Kidney capillary endothelial cell (primary cell): Measurements from ENCODE around the gene XPNPEP1.

Experiments used
- DNase-seq: peaks from one replicate; pipeline ENCODE4 v3.0.0-alpha.2; 2018; ENCODE audit warnings: low spot score

XPNPEP1 gene

GRCh38 chr10:109863775-109864174 is 59.5 kb downstream of the XPNPEP1 start:
- no peak for DNase-seq

GRCh38 chr10:109862738-109863137 is 60.6 kb downstream of the XPNPEP1 start:
- DNase-seq: no peak

- DNase-seq: no peak
Observed at GRCh38 chr10:109862041-109862440, 61.3 kb downstream of the XPNPEP1 start.

DNA sequence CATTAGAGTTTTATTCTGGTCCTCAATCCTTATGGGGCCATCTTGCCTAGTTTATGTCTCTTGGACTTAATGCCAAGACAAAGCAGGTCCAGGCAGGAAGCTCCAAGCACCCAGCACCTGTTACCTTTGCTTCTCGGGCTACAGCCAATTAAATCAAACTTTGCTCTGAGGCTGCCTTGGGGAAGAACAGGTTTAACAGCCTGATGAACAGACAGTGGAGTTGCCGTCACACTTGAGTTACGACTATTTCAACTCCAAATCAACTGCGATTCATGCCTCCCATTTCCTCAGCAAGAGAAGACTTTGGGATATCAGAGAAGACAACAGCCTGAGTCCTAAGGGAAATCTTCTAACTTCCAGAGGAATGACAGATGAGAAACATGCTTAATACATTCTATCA is 62.2 kb downstream of the XPNPEP1 start:
- no peak for DNase-seq

DNA sequence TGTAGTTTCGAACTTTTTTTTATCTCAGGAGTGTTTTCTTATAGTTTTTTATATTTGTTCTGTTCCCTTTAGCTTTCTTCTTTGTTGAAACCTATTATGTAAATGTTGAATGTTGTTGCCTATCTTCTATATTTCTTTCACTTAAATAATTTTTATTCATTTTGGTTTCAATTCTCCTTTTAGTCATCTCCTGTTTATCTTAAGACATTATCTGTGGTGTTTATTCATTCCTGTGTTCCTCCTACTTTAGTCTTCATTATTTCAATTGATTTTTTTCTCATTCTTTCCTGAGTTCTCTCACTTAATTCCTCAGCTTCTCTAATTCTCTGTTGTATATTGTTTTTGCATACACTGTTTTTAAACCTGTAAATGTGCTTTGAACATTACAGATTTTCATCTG is 64.1 kb downstream of the XPNPEP1 start:
- DNase-seq: no peak

GRCh38 chr10:109855746-109856145 is 67.6 kb downstream of the XPNPEP1 start:
- DNase-seq: no peak

DNA sequence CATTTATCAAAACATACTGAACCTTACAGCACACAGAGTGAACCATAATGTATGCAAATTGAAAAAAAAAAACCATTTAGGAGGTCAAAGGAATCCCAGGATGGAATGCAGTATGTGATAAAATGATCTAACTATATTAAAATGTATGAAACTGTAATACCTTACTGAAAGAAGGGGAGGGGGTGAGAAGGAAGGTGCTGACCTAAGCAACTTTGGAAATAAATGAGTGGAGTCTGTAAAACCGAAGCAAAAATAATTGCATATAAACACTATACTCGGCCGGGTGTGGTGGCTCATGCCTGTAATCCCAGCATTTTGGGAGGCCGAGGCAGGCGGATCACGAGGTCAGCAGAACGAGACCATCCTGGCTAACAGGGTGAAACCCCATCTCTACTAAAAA is 69.4 kb downstream of the XPNPEP1 start:
- no peak for DNase-seq

DNA sequence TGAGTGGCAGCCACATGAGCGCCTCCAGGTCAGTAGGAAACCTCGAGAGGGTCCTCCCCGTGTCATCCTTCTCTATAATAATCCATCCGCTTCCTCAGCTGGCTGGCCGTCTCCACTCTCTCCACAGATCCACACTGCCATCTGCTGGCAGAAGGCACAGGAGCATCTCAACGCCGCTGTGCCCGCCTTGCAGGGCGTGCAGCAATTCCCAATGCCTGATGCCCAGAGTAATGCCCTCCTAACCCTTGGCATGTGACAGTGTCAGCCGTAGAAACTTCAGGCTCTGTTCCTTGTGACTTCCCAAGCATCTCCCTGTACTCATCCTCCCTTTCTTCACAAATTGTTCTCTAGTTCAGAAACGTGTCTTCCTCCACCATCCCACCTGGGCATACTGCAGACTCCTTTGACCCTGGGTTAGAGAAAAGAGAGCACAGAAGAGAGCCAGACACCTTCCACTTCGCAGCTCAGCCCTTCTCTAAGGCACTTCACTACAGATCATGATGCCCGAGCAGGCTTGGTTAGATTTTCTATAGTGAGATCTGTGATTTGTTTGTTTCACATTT is 70.8 kb downstream of the XPNPEP1 start:
- peak; percentile 70 for DNase-seq

DNA sequence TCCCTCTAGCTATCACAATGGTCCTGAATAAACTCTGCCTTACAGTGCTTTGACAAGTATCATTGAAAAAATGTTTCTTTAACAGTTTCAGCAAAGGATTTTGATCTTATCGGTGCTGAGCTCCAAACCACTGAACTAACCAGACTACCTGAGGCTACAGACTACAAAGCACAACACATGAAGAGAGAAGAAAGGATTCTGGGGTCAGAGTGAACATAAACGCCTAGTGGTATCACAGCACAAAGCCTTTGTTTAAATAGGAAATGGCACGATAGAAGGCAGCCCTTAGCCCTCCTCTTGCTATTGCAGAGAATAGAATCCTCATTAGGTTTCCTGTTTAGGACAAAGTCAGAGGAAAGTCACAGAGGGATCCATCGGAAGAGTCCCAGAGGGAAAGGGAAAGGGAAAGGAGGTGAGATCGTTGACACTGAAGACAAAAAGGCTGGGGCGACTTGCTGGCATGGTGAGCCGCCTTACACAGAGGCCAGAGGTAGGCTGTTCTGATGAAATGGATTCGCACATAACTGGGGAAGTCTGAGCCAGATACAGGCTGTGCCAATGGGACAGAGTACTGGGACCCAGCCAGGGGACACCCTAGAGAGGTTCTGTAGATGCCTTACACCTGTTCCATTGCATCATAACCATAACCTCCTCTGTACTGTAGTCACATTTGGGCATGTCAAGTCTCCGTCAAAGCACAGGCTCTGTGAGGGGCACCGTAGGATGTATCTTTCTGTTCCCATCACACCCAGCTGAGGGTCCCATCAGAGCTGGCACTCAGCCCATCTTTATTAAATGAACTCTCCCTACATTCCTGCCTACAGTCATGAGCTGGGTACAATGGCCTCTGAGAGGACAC is 71.5 kb downstream of the XPNPEP1 start:
- peak; percentile 14 for DNase-seq

DNA sequence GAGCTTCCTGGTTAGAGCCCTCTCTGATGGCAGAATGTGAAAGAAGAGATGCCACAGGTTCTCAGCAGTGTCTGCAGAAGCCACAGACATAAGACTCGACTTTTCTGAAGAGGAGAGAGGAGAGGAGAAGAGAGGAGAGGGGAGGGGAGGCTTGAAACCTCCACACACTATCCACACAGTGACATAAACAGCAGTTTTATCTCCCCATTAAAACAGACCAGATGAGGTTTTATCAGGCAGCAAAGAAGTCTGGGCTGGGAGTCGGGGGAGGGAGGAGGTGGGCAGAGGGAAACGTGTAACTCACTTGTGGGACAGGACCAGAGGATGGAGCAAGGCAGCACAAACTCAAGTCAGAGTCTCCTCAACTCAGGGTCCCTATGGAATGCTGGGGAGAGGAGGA is 76.5 kb downstream of the XPNPEP1 start:
- DNase-seq: no peak

- DNase-seq: no peak
Observed at GRCh38 chr10:109845308-109845707, 78.0 kb downstream of the XPNPEP1 start.

DNA sequence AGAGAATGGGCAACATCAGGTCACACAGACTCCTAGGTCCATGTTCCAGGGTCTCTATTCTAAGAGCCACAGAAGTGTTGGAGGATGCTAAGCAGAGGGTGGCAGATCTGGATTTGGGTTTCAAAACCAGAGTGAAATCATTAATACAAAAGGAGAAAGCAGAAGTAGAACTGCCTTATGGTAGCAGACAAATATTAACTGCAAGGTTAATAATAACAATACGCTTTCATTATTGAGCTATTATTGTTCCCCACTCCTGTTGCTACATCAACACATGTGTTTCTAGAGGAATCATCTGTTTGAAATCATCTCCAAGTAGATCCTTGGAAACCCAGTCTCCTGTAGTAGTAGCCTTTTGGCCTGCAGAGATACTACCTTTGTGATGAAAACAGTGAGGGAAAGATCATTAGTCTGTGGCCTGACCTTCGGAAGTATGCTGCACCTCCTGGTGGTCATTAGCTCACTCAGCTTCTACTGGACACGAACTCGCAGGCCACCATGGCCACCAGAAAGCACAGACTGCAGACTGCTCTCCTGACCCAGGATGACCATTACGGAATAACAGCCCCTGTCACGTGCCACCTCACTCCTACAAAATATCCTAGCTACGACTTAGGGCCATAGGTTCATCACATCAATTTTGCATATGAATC is 84.6 kb downstream of the XPNPEP1 start:
- DNase-seq: no peak

DNA sequence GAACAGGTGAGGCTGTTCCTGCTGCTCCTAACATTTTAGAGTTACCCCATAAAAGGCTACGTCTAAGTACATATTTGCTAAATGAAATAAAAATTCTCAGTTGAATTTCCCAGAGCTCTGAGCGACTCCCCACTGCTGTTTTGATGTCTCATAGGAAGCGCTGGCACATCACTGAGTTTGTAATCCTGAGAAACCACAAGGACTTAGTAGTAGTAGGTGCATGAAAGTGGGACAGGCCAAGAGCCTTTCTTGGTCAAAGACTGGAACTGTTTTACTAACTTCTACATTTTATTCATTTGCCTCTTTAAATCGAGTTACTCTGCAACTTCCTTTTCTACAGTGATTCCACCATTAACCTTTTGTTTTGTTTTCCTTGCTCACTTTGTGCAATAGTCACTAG is 85.9 kb downstream of the XPNPEP1 start:
- no peak for DNase-seq

DNA sequence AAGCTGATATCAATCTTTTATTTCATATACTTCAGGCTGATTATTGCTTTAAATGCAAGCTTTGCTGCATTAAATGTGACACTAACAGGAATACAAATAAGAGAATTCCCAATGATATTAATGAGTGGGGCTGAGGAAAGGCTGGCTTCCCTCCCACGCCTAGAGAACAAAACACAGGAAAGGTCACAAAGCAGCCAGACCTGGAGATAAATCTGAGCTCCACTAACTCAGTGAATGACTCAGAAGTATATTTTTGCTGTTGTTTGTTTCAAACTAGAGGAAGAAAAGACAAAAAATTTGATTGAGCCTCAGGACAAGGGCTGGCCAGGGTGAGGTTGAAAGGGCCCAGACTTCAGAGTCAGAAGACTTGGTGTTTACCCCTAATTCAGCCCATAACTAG is 88.1 kb downstream of the XPNPEP1 start:
- DNase-seq: peak; percentile 63

GRCh38 chr10:109831846-109832245 is 91.5 kb downstream of the XPNPEP1 start:
- DNase-seq: no peak

DNA sequence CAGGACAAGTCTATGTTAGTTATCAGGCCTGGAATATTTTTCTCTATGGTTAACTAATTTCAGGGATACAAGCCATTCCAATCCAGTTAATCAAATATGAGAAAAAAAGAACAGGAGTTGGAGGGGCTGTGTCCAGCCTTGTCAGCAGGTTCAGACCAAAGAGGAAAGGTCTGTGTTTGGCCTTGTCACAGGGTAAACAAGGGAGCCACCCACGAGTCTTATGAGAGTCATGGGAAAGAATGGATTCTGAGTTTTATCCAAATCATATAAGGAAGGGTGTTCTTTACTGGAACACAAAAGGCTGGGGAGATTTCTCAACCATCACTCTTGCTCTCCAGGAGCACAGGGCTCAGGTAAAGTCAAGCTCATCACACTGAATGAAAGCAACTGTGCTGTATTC is 99.1 kb downstream of the XPNPEP1 start:
- DNase-seq: no peak

GRCh38 chr10:109823196-109823595 is 100.1 kb downstream of the XPNPEP1 start:
- DNase-seq: no peak

DNA sequence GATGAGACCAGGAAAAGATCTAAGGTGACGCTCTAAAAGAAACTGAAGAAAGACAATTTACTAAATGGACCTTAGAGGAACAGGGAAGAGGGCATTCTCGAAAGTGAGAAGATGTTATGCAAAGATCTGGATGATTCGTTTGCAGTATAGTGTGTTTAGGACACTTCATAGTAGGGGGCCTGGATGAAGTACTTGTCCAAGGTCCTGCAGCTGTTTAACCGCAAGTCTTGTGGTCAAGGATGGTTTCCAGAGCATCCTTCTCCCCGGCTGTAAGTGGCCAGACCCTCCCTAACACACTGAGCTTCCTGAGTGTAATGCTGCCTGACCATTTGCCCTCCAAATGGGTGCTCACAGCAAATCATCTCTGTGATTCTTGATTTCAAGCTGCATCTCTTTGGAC is 101.6 kb downstream of the XPNPEP1 start:
- DNase-seq: no peak

DNA sequence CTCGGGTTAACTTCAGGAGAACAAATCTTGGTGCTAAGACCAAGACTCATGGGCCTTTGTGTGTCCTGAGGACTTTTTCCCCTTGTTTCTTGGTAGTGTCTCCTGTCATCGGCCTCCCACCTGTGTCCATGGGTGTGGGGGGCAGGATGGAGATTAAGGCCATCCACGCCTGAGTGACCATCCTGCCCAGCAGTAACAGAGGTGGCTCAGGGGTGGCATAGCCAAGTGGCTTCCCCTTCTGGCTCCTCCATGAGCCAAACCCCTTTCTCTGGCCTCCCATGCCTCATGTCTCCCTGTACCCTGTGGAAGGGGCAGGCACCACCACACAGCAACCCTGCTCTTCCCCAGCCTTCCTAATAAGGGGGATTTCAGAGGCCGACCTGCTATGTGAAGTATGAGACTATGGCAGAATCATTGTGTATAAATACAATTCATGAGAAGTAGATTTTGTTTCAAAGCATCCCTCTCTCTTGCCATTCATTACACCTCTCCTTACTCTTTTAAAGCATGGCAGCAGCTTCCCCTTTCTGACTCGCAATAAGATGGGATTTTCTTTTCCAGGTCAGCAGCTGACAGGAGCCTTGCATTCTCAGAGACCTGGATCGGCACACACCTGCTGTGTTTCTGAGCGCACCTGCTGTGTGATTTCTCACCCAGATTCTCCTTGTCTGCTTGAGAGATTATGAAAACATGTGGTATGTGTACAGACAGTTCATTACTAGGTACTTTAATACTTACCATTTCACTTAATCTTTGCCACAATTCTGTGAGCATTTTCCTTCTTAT is 102.5 kb downstream of the XPNPEP1 start:
- DNase-seq: no peak

- DNase-seq: no peak
Observed at GRCh38 chr10:109819807-109820206, 103.5 kb downstream of the XPNPEP1 start.
